CD4-positive, alpha-beta T cell treated with Interleukin-1 beta for 1 hour (primary cell): ENCODE data around the gene THADA.
"Not testable (repeated sequence)": the region's sequence is repeated elsewhere in the genome, so short reads cannot be mapped to it uniquely, and the experiment has no call there.

Experiments
- DNase-seq, 2 donors: peaks; one replicate each; pipeline ENCODE4 v3.0.0-alpha.2; 2020 to 2022

The THADA gene

DNA sequence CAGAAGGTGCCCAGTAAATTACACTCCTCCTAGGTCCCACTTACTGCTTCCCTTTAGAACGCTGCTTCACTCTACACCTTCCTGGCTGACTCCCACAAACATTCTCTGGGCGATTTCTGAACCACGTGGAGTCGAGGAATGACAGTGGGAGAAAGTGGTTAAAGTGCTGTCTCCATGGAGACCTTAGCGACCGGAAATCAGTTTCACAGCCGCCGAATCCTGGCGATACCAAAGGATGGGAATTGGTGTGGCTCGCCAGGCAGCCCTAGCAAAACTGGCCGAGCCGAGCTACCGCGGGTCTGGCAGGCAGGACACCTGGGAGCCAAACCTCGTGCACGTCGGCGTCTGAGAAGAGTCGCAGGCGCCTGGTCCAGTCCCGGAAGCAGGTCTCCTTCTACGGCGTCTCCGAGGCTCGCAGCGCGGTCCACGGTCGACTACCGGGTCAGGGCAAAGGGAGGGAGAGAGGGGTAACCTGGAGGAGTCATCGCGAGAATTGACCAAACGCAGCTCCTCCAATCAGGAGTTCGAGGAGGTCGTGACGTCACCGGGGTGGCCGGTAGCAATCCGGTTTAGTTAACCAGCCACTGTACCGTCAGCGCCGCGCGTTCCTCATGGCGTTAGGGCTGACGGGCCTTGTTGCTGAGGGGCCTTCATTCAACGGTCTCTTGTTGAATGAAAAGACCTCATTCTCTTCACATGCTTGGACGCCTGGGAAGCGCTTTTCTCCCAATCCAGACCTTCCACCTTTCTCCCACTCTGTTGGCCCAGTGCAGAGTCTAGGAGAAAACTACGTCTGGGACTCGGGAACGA is at the start of gene THADA:
Gene THADA (minus strand): TSS at position 436 of the 810 bp plus-strand sequence. CDS start 3,646 bp downstream, outside the sequence.
- peak; percentile 97 to 98 for DNase-seq

- no peak for DNase-seq
Measured at GRCh38 chr2:43643680-43644079, 47.8 kb upstream of the THADA start.

- no peak for DNase-seq
Measured at GRCh38 chr2:43642363-43642762, 46.5 kb upstream of the THADA start.

- DNase-seq: peak; percentile 83 to 85
Measured at GRCh38 chr2:43637030-43637803, 41.4 kb upstream of the THADA start, which contains the start of gene PLEKHH2. Gene PLEKHH2 (plus strand): TSS chr2:43637260. CDS start chr2:43644674, 7,414 bp downstream.

- DNase-seq: peak; percentile 17 to 27
Measured at GRCh38 chr2:43636621-43637020, 40.8 kb upstream of the THADA start.

GRCh38 chr2:43636153-43636552 is 40.3 kb upstream of the THADA start:
- DNase-seq: not testable (repeated sequence)

- DNase-seq: no peak
Measured at GRCh38 chr2:43634604-43635306, 38.9 kb upstream of the THADA start.

DNA sequence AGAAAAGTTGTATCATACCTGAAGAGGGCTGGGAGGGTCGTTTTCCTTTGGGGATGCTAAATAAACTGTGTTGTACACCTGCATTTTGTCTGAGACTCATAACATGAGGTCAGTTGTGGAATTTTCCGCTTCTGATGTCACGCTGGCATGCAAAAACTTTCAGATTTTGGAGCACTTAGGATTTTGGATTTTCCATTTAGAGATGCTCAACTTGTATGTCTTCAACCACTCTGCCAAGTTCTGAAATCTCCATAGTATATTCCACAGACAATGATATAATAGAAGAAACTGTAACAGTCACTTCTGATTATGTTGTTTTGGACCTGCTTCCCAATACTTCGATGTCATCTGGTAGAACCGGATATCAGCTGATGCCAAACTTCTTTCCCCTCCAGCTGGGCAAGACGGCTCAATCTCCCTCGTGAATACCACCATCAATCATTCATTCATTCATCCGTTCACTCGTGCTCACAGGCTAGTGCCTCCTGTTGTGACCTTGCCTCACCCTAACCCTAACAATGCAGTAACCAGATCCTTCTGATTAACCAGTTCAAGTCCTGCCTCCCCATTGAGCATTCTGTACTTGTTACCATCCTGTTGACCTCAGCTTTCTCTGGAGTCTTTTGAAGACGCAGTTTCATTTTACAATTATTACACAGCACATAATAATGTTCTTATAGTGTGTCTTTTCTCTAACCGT is 35.9 kb upstream of the THADA start:
- no peak for DNase-seq

DNA sequence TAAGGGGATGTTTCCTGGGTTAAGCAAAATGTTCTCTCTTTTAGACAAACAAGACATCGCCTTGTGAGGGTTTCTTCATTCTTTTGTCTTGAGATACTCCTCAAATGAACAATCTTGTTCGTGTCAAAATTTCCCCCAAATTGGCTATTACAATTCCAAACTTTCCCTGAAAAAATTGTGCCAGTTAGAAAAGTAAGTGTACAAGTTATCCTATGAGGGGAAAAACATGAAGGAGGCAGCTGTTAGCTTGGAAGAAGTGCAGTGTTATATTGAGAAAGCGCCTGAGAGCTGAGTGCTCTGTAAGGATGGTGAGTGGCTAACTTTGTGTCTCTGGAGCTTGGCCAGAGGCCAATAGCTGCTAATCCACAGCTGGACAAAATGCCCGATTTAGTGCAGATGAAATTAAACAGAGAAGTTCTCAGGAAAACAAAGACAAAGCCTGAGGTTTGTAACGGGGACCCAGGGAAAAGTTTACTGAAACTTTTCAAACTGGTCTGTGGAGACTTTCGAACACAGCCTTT is 27.2 kb upstream of the THADA start:
- no peak for DNase-seq

DNA sequence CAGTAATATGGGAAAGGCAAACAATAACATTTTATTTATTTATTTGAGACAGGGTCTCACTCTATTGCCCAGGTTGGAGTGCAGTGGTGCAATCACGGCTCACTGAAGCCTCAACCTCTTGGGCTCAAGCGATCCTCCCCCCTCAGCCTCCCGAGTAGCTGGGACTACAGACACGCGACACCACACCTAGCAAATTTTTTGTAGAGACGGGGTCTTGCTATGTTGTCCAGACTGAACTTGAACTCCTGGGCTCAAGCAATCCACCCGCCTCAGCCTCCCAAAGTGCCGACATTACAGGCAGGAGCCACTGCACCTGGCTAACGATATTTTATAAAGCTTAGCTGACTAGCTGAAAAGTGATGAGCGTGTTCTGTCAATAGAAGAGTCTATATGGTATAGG is 23.7 kb upstream of the THADA start:
- DNase-seq: no peak

GRCh38 chr2:43616967-43617680 is 21.3 kb upstream of the THADA start:
- no peak for DNase-seq

DNA sequence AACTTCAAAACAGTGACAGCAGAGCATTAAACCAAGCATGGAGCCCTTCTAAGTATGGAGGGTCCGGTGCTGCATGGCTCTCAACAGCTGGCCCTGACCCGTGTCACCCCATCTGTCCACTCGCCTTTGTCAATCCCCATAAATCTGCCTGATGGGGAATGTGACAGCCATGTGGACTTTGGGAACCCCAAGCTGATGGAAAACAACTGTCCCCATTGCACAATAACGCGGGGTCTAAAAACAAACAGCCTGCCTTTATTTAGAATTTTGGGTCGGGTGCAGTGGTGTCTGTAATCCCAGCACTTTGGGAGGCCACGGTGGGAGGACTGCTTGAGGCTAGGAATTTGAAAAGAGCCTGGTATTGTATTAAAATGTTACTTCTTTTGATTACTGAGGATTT is 17.1 kb upstream of the THADA start:
- no peak for DNase-seq

- peak; percentile 65 to 76 for DNase-seq
Measured at GRCh38 chr2:43611987-43612894, 16.4 kb upstream of the THADA start.

- DNase-seq: no peak
Measured at GRCh38 chr2:43610361-43610760, 14.5 kb upstream of the THADA start.

GRCh38 chr2:43609290-43609918 is 13.6 kb upstream of the THADA start:
- DNase-seq: peak; percentile 20 to 59

DNA sequence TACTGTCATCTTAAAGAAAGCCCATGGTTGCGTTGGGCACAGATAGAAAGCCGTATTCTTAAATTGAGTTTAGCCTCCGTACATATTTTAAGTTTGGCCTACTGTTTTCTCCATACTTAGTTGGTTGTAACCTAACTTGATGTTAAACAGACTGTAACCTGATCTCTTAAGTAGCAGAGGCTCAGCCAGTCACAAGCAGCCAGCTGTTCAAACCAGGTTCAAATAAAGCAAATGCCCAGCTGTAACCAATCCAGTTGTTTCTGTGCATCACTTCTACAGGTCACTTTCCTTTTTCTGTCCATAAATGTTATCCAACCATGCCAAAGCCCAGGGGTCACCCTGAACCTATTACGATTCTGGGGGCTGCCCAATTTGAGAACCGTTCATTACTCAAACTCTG is 10.0 kb upstream of the THADA start:
- DNase-seq: no peak

DNA sequence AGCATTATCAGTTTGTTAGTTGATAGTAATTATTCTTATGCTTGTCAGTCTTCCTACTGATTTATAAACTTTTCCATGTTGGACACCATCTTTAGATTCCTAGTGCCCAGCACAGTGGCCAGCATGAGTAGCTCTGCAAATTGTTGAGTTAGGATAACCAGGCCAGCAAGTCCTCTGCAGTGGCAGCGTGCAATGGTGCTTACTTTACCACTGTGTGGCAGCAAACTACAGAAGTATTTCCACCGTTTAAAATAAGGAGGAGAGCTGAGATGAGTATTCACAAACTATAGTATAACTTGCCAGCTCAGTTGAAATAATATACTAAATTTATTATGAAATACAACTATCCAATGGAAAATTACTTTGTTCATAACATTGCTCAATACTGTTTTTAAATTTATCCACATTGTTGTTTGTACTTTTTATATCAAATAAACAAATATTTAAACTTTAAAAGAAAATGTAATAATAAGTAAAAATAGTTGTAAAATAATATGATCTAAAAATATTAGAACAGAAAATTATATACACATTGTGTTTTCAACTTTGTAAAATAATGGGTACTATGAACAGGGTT is 9.3 kb upstream of the THADA start:
- peak; percentile 4 to 21 for DNase-seq

- DNase-seq: no peak
Measured at GRCh38 chr2:43604674-43605073, 8.8 kb upstream of the THADA start.

DNA sequence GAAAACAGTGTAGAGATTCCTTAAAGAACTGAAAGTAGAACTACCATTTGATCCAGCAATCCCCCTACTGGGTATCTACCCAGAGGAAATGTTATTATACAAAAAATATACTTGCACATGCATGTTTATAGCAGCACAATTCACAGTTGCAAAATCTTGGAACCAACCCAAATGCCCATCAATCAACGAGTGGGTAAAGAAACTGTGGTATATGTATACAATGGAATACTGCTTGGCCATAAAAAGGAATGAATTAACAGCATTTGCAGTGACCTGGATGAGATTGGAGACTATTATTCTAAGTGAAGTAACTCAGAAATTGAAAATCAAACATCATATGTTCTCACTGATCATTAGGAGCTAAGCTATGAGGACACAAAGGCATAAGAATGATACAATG is 4.8 kb upstream of the THADA start:
- DNase-seq: not testable (repeated sequence)

DNA sequence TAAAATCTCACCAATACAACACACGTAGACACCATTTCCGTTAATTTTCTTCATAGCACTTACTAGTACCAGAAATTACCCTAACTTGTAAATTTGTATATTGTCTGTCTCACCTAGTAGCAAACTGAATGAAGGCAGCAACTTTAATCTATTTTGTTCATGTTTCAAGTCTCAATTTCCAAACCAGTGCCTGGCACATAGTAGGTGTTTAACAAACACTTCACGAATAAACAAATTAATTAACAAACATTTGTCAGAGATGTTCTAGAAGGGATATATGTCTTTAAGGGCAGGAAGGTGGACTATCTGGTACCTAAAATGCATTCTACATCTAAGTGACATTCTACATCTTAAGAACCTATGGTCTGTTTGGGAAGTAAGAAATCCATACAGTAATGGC is 963 bp downstream of the THADA start:
- no peak for DNase-seq
